HEK293T (cell line): ENCODE data around the gene SMIM33.

Experiments
- CTCF ChIA-PET: fragments of 350-600 bp; formaldehyde crosslinking; extraction: SDS; loops from one replicate; lab custom pipeline; 2021; ENCODE audit warnings: antibody characterized with exemption, inconsistent platforms; lab: Yijun Ruan, JAX
- POLR2A ChIA-PET: fragments of 350-600 bp; formaldehyde crosslinking; extraction: SDS; loops from one replicate; lab custom pipeline; 2020; ENCODE audit warnings: antibody characterized with exemption, inconsistent platforms; lab: Yijun Ruan, JAX
- DNase-seq: peaks from one replicate; pipeline ENCODE4 v3.0.0; 2012; ENCODE audit warnings: mixed read lengths; ENCODE audit errors: extremely low spot score
- ARNT ChIP-seq: fragments of 450-650 bp; IDR thresholded peaks from 2 replicates; pipeline ENCODE4 v1.6.1; 2017; ENCODE audit warnings: mild to moderate bottlenecking
- BHLHE40 ChIP-seq: fragments of 450-650 bp; IDR thresholded peaks from 2 replicates; pipeline ENCODE4 v1.6.1; 2016; ENCODE audit warnings: mild to moderate bottlenecking, moderate library complexity, borderline replicate concordance
- CTBP1 ChIP-seq: fragments of 450-650 bp; IDR thresholded peaks from 2 replicates; pipeline ENCODE4 v1.6.1; 2016; ENCODE audit warnings: borderline replicate concordance
- ELF4 ChIP-seq: fragments of 450-650 bp; IDR thresholded peaks from 2 replicates; pipeline ENCODE4 v1.6.1; 2017; ENCODE audit warnings: antibody characterized with exemption
- FOXA1 ChIP-seq: fragments of 450-650 bp; IDR thresholded peaks from 2 replicates; pipeline ENCODE4 v1.6.1; 2016; ENCODE audit warnings: mild to moderate bottlenecking
- FOXK2 ChIP-seq: fragments of 450-650 bp; IDR thresholded peaks from 2 replicates; pipeline ENCODE4 v1.6.1; 2016; ENCODE audit warnings: mild to moderate bottlenecking
- FOXM1 ChIP-seq: fragments of 450-650 bp; IDR thresholded peaks from 2 replicates; pipeline ENCODE4 v1.6.1; 2017; ENCODE audit warnings: mild to moderate bottlenecking, borderline replicate concordance
- HDGF ChIP-seq: fragments of 450-650 bp; IDR thresholded peaks from 2 replicates; pipeline ENCODE4 v1.6.1; 2017; ENCODE audit warnings: antibody characterized with exemption, borderline replicate concordance
- L3MBTL2 ChIP-seq: fragments of 450-650 bp; conservative IDR thresholded peaks from 2 replicates; pipeline ENCODE4 v1.6.1; 2016; ENCODE audit warnings: mild to moderate bottlenecking
- LEF1 ChIP-seq: fragments of 450-650 bp; IDR thresholded peaks from 2 replicates; pipeline ENCODE4 v1.6.1; 2017; ENCODE audit warnings: mild to moderate bottlenecking, borderline replicate concordance
- NFRKB ChIP-seq: fragments of 450-650 bp; IDR thresholded peaks from 2 replicates; pipeline ENCODE4 v1.6.1; 2016; ENCODE audit warnings: mild to moderate bottlenecking, moderate library complexity
- PKNOX1 ChIP-seq: fragments of 450-650 bp; IDR thresholded peaks from 2 replicates; pipeline ENCODE4 v1.6.1; 2016
- SP1 ChIP-seq: fragments of 450-650 bp; IDR thresholded peaks from 2 replicates; pipeline ENCODE4 v1.6.1; 2017
- SUZ12 ChIP-seq: fragments of 450-650 bp; IDR thresholded peaks from 2 replicates; pipeline ENCODE4 v1.6.1; 2016; ENCODE audit warnings: mild to moderate bottlenecking
- TARDBP ChIP-seq: fragments of 450-650 bp; IDR thresholded peaks from 2 replicates; pipeline ENCODE4 v1.6.1; 2016
- ZNF384 ChIP-seq: fragments of 450-650 bp; IDR thresholded peaks from 2 replicates; pipeline ENCODE4 v1.6.1; 2016

Gene SMIM33

GRCh38 chr5:139486201-139486600, 15.4 kb downstream of the SMIM33 start:
- DNase-seq: no peak
- ChIA-PET CTCF (interaction anchor here (0.7 kb wide), 1 partner anchor 831 kb away, joined by 3 read pairs; no protein-coding TSS in a partner anchor), POLR2A (no interaction called here)
- TF ChIP-seq SP1 (no peak), SUZ12 (no peak), HDGF (no peak), LEF1 (no peak), ZNF384 (no peak), ELF4 (no peak), ARNT (no peak), FOXA1 (no peak), TARDBP (no peak), CTBP1 (no peak), FOXK2 (no peak)

GRCh38 chr5:139488260-139488659, 17.5 kb downstream of the SMIM33 start:
- no peak for TF ChIP-seq SUZ12
- no peak for TF ChIP-seq FOXM1
- TF ChIP-seq ELF4: no peak
- CTCF ChIA-PET: no interaction called here
- POLR2A ChIA-PET: no interaction called here
- no peak for DNase-seq

- CTCF ChIA-PET: interaction anchor here (0.6 kb wide), 1 partner anchor 21 kb away, joined by 4 read pairs; no protein-coding TSS in a partner anchor
- no peak for DNase-seq
- TF ChIP-seq PKNOX1 (no peak), FOXA1 (no peak), LEF1 (no peak), FOXK2 (no peak), FOXM1 (no peak), CTBP1 (no peak), SP1 (no peak), ZNF384 (no peak), ELF4 (no peak), SUZ12 (no peak), HDGF (no peak), NFRKB (no peak), L3MBTL2 (no peak), TARDBP (no peak), ARNT (no peak), BHLHE40 (no peak)
- POLR2A ChIA-PET: no interaction called here
Observed at GRCh38 chr5:139492700-139493192, 21.9 kb downstream of the SMIM33 start.

- POLR2A ChIA-PET: no interaction called here
- DNase-seq: no peak
- no peak for TF ChIP-seq ARNT
- TF ChIP-seq FOXA1: no peak
- TF ChIP-seq LEF1: no peak
- TF ChIP-seq PKNOX1: no peak
- TF ChIP-seq FOXK2: no peak
- no peak for TF ChIP-seq FOXM1
- TF ChIP-seq NFRKB: no peak
- CTCF ChIA-PET: no interaction called here
Observed at GRCh38 chr5:139494256-139494655, 23.5 kb downstream of the SMIM33 start.

GRCh38 chr5:139494832-139495231, 24.0 kb downstream of the SMIM33 start:
- POLR2A ChIA-PET: interaction anchor here (1.6 kb wide), 1 partner anchor 56 kb away, joined by 5 read pairs; the partner anchor contains the start of gene DNAJC18
- TF ChIP-seq HDGF (no peak), NFRKB (no peak), LEF1 (no peak), CTBP1 (no peak), ELF4 (no peak), L3MBTL2 (no peak), ZNF384 (no peak), ARNT (no peak), PKNOX1 (no peak), SP1 (no peak), FOXA1 (no peak)
- DNase-seq: no peak
- CTCF ChIA-PET: no interaction called here

GRCh38 chr5:139495638-139496435, 25.0 kb downstream of the SMIM33 start:
- DNase-seq: no peak
- TF ChIP-seq SP1: no peak
- TF ChIP-seq L3MBTL2: no peak
- no peak for TF ChIP-seq SUZ12
- no peak for TF ChIP-seq CTBP1
- no peak for TF ChIP-seq HDGF
- no peak for TF ChIP-seq FOXK2
- POLR2A ChIA-PET: interaction anchor here (1.6 kb wide), 1 partner anchor 57 kb away, joined by 5 read pairs; the partner anchor contains the start of gene DNAJC18
- CTCF ChIA-PET: interaction anchor here (0.8 kb wide), 1 partner anchor 14 kb away, joined by 3 read pairs; the partner anchor contains the start of gene STING1
